ENCODE data around the gene SPATA31D3.
"Not testable (repeated sequence)": the region's sequence is repeated elsewhere in the genome, so short reads cannot be mapped to it uniquely, and the experiment has no call there.

SPATA31D3 gene

GRCh38 chr9:81943393-81943792, at the start of gene SPATA31D3:
Gene SPATA31D3, plus strand, starts transcription at chr9:81943500. Its CDS starts 86 bp downstream, at chr9:81943586.
- FAIRE-seq: not testable (repeated sequence)

GRCh38 chr9:81893929-81894328, 49.4 kb upstream of the SPATA31D3 start:
- FAIRE-seq: no peak

GRCh38 chr9:81894891-81895290, 48.4 kb upstream of the SPATA31D3 start:
- FAIRE-seq: no peak

GRCh38 chr9:81896070-81896469, 47.2 kb upstream of the SPATA31D3 start:
- FAIRE-seq: no peak

- no peak for FAIRE-seq
These were observed 44.4 kb upstream of the SPATA31D3 start for GRCh38 chr9:81898851-81899250.

GRCh38 chr9:81902196-81902595, 41.1 kb upstream of the SPATA31D3 start:
- FAIRE-seq: no peak

GRCh38 chr9:81902626-81903025, 40.7 kb upstream of the SPATA31D3 start:
- no peak for FAIRE-seq

GRCh38 chr9:81906671-81907070, 36.6 kb upstream of the SPATA31D3 start:
- no peak for FAIRE-seq

- no peak for FAIRE-seq
These were observed 31.2 kb upstream of the SPATA31D3 start for GRCh38 chr9:81912135-81912534.

GRCh38 chr9:81915801-81916505, 27.3 kb upstream of the SPATA31D3 start:
- no peak for FAIRE-seq

GRCh38 chr9:81918507-81918906, 24.8 kb upstream of the SPATA31D3 start:
- FAIRE-seq: not testable (repeated sequence)

GRCh38 chr9:81928305-81928704, 15.0 kb upstream of the SPATA31D3 start, which contains the start of gene SPATA31D4:
Gene SPATA31D4, plus strand, starts transcription at chr9:81928428. Its CDS starts 86 bp downstream, at chr9:81928514.
- FAIRE-seq: not testable (repeated sequence)

GRCh38 chr9:81930147-81930546, 13.2 kb upstream of the SPATA31D3 start:
- FAIRE-seq: not testable (repeated sequence)

GRCh38 chr9:81933547-81933946, 9.8 kb upstream of the SPATA31D3 start:
- not testable (repeated sequence) for FAIRE-seq

GRCh38 chr9:81948650-81949049, 5.3 kb downstream of the SPATA31D3 start:
- not testable (repeated sequence) for FAIRE-seq

- no peak for FAIRE-seq
These were observed 9.8 kb downstream of the SPATA31D3 start for GRCh38 chr9:81953096-81953495.

- FAIRE-seq: no peak
These were observed 12.3 kb downstream of the SPATA31D3 start for GRCh38 chr9:81955625-81956024.

- no peak for FAIRE-seq
These were observed 21.2 kb downstream of the SPATA31D3 start for GRCh38 chr9:81964218-81965171.

GRCh38 chr9:81968026-81968425, 24.7 kb downstream of the SPATA31D3 start:
- no peak for FAIRE-seq

- FAIRE-seq: no peak
These were observed 26.7 kb downstream of the SPATA31D3 start for GRCh38 chr9:81969971-81970370.

- no peak for FAIRE-seq
These were observed 28.4 kb downstream of the SPATA31D3 start for GRCh38 chr9:81971727-81972126.

- no peak for FAIRE-seq
These were observed 31.5 kb downstream of the SPATA31D3 start for GRCh38 chr9:81974764-81975163.

GRCh38 chr9:81976351-81976750, 33.1 kb downstream of the SPATA31D3 start:
- no peak for FAIRE-seq

GRCh38 chr9:81979196-81979595, 35.9 kb downstream of the SPATA31D3 start:
- no peak for FAIRE-seq
